ENCODE measurements around the gene ALPK3.

The ALPK3 gene, protein sequence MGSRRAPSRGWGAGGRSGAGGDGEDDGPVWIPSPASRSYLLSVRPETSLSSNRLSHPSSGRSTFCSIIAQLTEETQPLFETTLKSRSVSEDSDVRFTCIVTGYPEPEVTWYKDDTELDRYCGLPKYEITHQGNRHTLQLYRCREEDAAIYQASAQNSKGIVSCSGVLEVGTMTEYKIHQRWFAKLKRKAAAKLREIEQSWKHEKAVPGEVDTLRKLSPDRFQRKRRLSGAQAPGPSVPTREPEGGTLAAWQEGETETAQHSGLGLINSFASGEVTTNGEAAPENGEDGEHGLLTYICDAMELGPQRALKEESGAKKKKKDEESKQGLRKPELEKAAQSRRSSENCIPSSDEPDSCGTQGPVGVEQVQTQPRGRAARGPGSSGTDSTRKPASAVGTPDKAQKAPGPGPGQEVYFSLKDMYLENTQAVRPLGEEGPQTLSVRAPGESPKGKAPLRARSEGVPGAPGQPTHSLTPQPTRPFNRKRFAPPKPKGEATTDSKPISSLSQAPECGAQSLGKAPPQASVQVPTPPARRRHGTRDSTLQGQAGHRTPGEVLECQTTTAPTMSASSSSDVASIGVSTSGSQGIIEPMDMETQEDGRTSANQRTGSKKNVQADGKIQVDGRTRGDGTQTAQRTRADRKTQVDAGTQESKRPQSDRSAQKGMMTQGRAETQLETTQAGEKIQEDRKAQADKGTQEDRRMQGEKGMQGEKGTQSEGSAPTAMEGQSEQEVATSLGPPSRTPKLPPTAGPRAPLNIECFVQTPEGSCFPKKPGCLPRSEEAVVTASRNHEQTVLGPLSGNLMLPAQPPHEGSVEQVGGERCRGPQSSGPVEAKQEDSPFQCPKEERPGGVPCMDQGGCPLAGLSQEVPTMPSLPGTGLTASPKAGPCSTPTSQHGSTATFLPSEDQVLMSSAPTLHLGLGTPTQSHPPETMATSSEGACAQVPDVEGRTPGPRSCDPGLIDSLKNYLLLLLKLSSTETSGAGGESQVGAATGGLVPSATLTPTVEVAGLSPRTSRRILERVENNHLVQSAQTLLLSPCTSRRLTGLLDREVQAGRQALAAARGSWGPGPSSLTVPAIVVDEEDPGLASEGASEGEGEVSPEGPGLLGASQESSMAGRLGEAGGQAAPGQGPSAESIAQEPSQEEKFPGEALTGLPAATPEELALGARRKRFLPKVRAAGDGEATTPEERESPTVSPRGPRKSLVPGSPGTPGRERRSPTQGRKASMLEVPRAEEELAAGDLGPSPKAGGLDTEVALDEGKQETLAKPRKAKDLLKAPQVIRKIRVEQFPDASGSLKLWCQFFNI (N-terminal part only)

DNA sequence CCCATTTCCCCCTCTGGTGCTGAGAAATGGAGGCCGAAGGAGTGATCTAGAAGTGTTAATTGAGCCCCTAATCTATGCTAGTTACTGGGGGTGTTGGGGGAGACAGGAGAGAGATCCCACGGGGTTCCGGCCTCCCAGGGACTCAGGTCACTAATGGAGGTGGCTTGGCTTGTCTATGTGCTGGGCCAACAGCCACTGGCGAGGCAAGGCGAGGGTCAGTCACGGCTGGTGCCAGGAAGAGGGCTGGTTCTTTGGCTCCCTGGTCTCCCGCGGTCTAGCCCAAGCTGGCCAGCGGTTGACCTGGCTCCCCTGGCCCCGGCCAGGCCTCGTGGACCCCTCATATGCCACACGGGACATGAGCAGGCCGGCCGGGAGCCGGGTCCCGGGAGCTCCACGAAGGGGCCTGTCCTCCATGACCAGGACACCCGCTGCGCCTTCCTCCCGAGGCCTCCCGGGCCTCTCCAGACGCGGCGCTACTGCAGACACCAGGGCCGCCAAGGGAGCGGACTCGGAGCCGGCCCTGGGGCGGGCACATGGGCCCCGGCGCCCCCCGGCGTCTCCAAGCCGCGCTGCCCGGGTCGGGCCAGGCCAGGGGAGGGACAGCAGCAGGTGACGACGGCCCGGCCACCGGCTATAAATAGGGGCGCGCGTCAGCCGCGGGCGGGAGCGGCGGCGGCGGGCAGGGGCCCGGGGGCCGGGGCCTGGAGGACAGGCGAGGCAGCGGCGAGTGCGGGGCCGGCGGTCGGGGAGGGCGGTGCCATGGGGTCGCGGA lies at the start of gene ALPK3:
Gene ALPK3, plus strand, starts transcription at position 663 of the 772 bp plus-strand sequence. Its CDS starts 97 bp downstream, at position 760.
- DNase-seq = peak in 4 of 58 donors; percentile 21 to 35 (median 32)

DNA sequence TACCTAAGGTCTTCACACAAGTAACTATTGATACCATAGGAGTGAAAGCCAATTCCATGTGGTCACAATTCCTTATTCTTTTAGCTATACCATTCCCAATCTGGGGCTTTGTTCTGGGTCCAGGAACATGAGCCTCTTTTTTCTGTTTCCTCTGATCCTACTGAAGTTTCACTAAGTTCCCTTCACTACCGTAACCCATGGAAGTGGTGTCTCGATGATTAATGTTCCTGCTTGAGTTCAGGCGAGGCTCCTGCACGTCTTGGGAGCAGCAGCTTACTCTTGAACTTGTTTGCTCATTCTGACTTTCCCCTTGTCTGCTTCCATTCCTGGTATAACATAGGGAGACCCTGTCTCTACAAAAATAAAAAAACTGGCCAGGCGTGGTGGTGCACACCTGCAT lies 45.1 kb upstream of the ALPK3 start:
- DNase-seq = no peak

DNA sequence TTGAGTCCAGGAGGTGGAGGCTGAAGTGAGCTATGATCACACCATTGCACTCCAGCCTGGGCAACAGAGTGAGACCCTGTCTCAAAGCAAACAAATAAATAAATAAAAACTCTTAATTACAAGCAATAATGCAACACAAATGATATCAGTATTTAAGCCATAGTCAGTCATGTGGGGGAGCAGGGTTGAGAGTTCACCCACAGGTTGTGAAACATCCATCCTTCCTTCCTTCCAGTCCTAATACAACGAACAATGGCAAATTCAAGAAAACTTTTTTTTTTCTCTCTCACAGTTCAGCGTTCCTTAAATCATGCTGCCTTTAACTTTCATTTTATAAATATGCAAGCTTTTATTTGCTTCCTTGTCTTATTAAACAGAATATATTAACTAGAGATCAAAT lies 44.7 kb upstream of the ALPK3 start:
- DNase-seq = no peak

DNA sequence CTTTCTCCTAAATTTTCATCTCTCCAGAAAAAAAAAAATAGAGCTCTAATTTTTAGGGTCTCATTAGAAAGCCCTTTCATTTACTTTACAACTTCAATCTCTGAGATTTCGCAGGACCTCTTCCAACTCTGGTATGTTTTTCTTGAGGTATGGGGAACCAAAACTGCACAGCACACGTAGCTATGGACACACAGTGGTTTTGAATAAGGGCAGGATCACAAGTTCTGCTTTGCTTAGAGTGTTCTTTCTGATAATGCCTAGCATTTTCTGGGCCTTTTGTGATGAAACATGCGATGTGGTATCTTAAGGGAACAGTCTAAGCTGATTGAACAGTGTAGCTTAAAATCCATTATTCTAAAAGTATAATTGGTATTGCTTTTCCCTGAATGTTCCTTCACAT lies 43.4 kb upstream of the ALPK3 start:
- no peak for DNase-seq

DNA sequence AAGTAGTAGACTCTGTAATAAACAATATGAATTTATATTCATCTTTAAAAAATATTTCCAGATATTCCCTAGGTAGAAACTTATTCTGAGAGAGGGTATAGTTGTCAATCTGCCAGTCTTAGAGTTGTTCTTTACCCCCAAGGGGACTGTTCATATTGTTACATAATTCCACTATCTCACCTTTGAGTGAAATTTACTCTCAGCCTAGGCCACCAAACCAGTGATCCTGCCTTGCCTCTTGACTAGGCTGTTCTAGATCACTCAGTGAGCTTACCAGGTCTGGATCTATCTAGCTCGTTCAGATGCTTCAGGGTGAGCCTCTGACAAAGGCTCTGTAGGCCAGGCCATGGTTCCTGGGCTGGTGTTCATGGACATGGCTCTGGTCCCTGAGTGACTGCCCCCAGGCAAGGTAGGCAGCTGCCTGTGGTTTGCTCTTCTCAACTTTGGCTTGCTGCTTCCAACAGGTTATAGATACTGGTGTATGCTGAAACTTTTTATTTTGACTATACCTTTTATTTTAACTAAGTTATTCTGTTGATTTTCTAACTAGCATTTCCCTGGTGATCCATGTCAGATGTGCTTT lies 41.2 kb upstream of the ALPK3 start:
- DNase-seq = no peak

DNA sequence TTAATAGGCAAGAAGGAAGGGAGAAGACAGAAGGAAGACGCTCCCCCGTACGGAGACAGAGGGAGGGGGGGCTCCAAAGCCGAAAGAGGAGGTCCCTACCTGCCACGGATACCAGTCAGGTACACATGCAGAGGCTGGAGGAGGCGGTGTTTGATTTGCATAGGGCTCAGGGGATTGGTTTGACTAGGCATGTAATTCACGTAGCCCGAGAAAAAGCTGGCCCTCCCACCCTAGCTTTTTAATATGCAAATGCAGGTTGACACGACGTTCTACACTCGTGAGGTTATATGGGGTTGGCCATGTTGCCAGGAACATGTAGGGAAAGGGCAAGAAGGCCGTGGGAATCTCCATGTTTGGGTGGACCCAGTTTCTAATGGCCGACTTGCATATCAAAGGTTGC lies 39.0 kb upstream of the ALPK3 start:
- no peak for DNase-seq

DNA sequence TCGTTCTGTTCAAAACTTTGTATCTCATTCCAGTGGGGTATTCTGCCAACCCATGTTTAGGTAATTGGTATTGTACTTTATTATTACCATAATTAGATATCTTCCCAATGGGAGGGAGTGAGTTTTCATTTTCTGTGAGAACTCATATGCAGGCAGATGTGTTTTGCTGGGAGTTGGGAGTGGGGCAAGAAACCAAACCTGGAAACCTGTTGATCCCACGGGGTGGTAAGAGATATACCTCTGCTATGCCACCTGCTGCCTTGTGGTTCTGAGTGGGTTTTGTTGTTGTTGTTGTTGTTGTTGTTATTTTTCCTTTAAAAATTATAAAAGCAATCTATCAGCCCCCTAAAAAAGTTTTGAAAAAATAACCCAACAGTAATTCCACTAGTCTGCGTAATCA lies 36.7 kb upstream of the ALPK3 start:
- no peak for DNase-seq

DNA sequence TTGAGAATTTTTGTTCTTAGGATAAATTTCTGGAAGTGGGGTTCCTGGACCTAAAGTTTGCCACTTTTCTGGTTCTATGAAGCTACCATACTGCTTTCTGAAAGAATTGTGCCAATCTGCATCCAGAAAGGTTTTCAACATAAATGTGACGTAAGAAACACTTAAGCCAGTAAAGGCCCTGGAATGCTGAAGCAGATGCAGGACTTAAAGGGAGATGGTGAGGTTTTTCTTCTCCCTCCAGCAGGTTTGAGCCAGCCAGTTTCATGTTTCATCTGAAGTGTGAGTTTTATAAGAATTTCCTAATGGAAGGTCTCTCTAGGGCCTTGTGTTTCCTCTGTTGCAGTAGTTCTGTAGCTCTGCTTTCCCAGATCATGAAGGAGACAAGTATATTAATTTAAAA lies 35.7 kb upstream of the ALPK3 start:
- no peak for DNase-seq

DNA sequence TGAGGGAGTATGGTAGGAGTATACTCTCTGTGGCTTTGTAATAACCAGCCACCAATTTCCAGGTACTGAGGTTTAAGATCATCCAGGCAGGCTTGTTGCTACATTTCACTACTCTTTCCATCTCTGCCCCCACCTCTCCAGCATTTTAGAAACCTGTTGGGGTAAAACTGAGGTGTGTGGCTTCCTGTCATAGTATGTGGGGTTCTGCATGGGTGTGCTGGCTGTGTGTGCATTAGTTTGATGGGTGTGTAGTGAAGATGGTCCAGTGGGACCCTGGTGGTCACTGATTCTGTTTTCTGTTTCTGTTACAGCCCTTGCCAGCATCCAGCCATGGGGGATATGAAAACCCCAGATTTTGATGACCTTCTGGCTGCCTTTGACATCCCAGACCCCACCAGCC lies 34.8 kb upstream of the ALPK3 start:
- no peak for DNase-seq

DNA sequence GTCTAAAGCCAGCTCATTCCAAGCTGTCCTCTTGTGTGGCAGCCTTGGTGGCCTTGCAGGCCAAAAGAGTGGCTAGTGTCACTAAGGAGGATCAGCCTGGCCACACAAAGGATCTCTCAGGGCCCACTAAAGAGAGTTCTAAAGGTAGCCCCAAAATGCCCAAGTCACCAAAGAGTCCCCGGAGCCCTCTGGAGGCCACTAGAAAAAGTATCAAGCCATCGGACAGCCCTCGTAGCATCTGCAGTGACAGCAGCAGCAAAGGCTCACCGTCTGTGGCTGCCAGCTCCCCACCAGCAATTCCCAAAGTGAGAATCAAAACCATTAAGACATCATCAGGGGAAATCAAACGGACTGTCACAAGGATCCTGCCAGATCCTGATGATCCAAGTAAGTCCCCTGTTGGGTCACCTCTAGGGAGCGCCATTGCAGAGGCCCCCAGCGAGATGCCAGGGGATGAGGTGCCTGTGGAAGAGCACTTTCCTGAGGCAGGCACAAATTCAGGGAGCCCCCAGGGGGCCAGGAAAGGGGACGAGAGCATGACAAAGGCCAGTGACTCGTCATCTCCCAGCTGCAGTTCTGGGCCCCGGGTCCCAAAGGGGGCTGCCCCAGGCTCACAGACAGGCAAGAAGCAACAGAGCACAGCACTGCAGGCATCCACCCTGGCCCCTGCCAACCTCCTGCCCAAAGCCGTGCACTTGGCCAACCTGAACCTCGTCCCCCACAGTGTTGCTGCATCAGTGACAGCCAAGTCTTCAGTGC lies 33.5 kb upstream of the ALPK3 start:
- no peak for DNase-seq

DNA sequence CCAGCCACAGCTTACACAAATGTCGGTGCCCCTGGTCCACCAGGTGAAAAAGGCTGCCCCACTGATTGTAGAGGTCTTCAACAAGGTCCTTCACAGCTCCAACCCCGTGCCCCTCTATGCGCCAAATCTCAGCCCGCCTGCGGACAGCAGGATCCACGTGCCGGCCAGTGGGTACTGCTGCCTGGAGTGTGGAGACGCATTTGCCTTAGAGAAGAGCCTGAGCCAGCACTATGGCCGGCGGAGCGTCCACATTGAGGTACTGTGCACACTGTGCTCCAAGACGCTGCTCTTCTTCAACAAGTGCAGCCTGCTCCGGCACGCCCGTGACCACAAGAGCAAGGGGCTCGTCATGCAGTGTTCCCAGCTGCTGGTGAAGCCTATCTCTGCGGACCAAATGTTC lies 32.9 kb upstream of the ALPK3 start:
- no peak for DNase-seq

DNA sequence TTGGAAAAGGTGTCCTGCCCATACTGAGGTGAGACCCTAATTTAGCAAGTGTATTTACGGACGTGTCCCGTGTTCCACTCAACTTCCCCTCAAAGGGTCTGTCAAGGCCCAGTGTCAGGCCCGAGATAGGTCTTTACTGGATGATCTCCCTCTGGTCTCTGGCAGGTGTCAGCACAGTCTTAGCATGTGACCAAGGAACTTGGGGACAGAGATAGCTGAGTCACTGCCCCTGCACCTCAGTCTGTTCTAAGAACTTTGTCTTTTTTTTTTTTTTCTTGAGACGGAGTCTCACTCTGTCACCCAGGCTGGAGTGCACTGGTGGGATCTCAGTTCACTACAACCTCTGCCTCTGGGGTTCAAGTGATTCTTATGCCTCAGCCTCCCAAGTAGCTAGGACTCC lies 32.1 kb upstream of the ALPK3 start:
- DNase-seq = no peak

DNA sequence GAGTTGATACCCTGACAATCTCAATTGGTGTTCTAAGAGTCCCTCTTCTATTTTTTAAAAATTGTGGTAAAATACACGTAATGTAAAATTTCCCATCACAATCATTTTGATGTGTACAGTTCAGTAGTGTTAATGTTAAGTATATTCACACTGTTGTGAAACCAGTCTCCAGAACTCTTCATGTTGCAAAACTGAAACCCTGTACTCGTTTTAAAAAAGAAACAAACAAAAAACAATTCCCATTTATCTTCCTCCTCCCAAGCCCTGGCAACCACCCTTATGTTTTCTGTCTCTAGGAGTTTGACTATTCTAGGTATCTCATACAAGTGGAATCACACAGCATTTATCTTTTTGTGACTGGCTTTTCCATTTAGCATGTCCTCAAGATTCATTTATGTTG lies 28.7 kb upstream of the ALPK3 start:
- no peak for DNase-seq

DNA sequence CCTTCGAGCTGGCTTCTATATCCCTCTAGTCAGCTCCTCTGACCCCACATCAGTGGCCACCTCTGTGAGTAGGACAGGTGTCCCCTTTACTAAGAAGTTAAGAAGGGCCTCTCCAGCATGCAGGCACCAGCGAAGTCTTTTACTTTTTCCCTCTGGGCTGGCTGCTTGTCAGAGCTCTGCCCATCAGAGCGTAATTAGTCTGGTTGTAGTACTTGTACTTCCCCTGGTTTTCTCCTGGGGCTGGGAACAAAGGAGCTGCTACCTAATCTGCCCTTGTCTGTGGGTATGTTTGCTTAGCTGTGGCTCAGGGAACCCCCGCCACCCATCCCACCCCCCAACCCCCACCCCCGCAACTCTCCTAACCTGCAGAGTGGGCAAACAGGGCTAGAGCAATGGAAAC lies 27.4 kb upstream of the ALPK3 start:
- DNase-seq = peak in 2 of 58 donors; percentile 4 to 10

DNA sequence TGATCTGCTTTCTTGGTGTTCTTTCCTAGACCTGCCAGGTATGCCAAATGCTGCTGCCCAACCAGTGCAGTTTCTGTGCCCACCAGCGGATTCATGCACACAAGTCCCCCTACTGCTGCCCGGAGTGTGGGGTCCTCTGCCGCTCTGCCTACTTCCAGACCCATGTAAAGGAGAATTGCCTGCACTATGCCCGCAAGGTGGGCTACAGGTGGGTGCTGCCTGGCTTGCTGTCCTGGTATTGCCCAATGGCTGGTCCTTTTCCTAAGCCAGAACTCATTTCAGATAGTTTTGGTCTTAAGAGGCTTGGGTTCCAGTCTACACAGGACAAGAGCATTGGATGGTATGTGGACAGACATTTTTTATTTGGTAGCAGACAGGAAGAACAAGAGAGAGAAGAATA lies 26.5 kb upstream of the ALPK3 start:
- no peak for DNase-seq

DNA sequence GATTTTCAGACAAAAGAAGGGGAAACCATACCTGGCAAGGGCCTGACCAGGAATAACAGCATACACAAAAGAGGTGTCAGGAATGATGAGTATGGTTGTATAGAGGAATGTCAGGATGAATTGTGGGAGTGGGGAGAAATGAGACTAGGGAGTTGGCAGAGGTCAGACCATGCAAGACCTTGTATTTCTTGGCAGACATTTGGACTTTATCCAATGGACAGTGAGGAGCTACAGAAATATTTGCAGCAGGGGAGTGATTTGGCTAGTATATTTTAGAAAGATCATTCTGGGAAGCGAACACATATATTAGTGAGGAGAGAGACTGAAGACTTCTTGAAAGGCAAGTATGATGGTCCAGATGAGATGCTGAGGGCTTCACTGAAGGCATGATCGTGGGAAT lies 25.4 kb upstream of the ALPK3 start:
- DNase-seq = no peak

DNA sequence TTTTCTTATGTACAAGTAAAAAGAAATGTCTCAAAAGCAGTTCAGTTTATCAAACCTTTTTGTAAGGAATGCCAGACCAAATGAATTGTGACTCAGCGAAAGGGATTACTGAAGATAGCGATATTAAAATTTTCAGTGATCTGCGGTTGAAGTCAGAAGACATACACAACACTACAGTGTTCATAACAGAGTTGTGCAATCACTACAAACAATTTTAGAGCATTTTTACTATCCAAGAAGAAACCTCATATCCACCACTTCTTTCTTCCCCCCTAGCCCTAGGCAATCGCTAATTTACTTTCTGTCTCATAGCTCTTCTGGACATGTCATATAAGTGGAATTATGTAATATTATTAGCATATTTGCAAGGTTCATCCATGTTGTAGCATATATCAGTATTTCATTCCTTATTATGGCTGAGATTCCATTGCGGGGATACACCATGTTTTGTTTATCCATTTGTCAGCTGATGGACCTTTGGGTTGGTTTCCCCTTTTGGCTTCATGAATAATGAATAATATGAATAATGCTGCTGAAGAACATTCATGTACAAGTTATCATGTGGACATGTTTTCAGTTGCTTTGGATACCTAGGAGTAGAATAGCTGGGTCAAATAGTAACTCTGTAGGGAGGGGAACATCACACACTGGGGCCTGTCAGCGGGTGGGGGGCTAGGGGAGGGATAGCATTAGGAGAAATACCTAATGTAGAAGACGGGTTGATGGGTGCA lies 23.6 kb upstream of the ALPK3 start:
- no peak for DNase-seq

DNA sequence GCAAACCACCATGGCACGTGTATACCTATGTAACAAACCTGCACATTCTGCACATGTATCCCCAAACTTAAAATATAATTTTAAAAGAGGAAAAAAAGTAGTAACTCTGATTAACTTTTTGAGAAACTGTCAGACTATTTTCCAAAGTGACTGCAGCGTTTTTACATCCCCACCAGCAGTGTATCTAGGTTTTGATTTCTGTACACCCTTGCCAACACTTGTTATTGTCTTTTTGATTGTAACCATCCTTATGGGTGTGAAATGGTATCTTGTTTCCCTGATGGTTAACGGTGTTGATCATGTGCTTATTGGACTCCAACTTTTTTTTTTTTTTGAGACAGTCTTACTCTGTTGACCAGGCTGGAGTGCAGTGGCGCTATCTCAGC lies 23.0 kb upstream of the ALPK3 start:
- DNase-seq = no peak

DNA sequence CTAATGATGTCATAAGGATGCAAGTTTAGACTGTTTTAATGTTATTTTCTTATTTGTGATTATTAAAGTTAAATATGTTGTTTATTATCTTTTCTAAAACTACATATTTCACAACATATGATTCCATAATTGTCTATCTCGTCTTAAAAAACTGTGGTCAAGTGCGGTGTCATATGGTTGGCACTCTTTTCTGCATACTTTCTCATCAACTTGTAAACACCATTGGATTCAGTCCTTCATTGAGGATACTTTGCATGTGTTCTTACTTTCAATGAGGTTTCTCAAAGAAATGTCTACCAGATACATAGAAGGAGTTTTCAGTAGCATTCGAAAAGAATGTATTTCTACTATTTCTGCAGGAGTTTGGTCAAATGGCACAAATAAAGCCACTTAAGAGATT lies 22.0 kb upstream of the ALPK3 start:
- DNase-seq = no peak

Measured in anterior cingulate cortex (tissue), 58 donors.